GM23248 (cell line): Measurements from ENCODE around the gene USP25. TPM values are rescaled to one million over a fixed set of nuclear protein-coding genes. Genes with fewer than 3 reads are reported as not detected.

ENCODE experiments used
- DNase-seq: peaks from one replicate; pipeline ENCODE4 v3.0.0-alpha.2; 2015
- H2AFZ ChIP-seq: fragments of 200-600 bp; sonication (generic); 2 replicates; pipeline ENCODE4 v1.6.1; 2016; ENCODE audit warnings: antibody characterized with exemption
- H3F3A ChIP-seq: fragments of 200-600 bp; sonication (generic); 2 replicates; pipeline ENCODE4 v1.6.1; 2016; ENCODE audit warnings: mild to moderate bottlenecking, antibody characterized with exemption, mixed run types; ENCODE audit not compliant: insufficient read depth
- H3K27ac ChIP-seq: fragments of 200-600 bp; sonication (generic); 2 replicates; pipeline ENCODE4 v1.5.1; 2016; ENCODE audit warnings: mild to moderate bottlenecking
- H3K27me3 ChIP-seq: fragments of 200-600 bp; sonication (generic); replicated peaks from 2 replicates; pipeline ENCODE4 v1.6.1; 2016; ENCODE audit warnings: mild to moderate bottlenecking; ENCODE audit not compliant: insufficient read depth
- H3K36me3 ChIP-seq: fragments of 200-600 bp; sonication (generic); 2 replicates; pipeline ENCODE4 v1.6.1; 2016; ENCODE audit warnings: low read depth, mild to moderate bottlenecking
- H3K4me1 ChIP-seq: fragments of 200-600 bp; sonication (generic); 2 replicates; pipeline ENCODE4 v1.6.1; 2016; ENCODE audit warnings: mild to moderate bottlenecking; ENCODE audit not compliant: insufficient read depth
- H3K4me2 ChIP-seq: fragments of 200-600 bp; sonication (generic); one replicate; pipeline ENCODE4 v1.6.1; 2016; ENCODE audit warnings: mild to moderate bottlenecking; ENCODE audit not compliant: unreplicated experiment
- H3K4me3 ChIP-seq: fragments of 200-600 bp; sonication (generic); 2 replicates; pipeline ENCODE4 v1.5.1; 2016; ENCODE audit warnings: mild to moderate bottlenecking
- H3K79me2 ChIP-seq: fragments of 200-600 bp; sonication (generic); 2 replicates; pipeline ENCODE4 v1.6.1; 2016; ENCODE audit warnings: mild to moderate bottlenecking; ENCODE audit not compliant: insufficient read depth
- H3K9ac ChIP-seq: fragments of 200-600 bp; sonication (generic); 2 replicates; pipeline ENCODE4 v1.6.1; 2016; ENCODE audit warnings: mild to moderate bottlenecking
- H3K9me2 ChIP-seq: fragments of 200-600 bp; sonication (generic); 2 replicates; pipeline ENCODE4 v1.6.1; 2016; ENCODE audit warnings: mixed run types, mild to moderate bottlenecking, moderate library complexity; ENCODE audit not compliant: insufficient read depth
- H3K9me3 ChIP-seq: fragments of 200-600 bp; sonication (generic); one replicate; pipeline ENCODE4 v1.6.1; 2017; ENCODE audit warnings: low read depth
- H4K20me1 ChIP-seq: fragments of 200-600 bp; sonication (generic); 2 replicates; pipeline ENCODE4 v1.6.0; 2016; ENCODE audit not compliant: insufficient read depth
- EZH2 ChIP-seq: fragments of 200-600 bp; sonication (generic); IDR thresholded peaks from 2 replicates; pipeline ENCODE4 v1.6.1; 2018; ENCODE audit warnings: antibody characterized with exemption, mild to moderate bottlenecking; ENCODE audit not compliant: insufficient read depth, poor library complexity, severe bottlenecking
- EZH2phosphoT487 ChIP-seq: fragments of 200-600 bp; sonication (generic); IDR thresholded peaks from 2 replicates; pipeline ENCODE4 v1.6.1; 2018; ENCODE audit warnings: antibody characterized with exemption, moderate library complexity, mild to moderate bottlenecking, low read depth; ENCODE audit not compliant: insufficient read depth
- WGBS, 2 experiments: methylation state at CpG; one replicate each; pipeline ENCODE4 v1.1.6; 2015 to 2017; ENCODE audit warnings: low lambda C conversion rate in 2 of 2, low coverage in 1 of 2; ENCODE audit errors: missing lambda C conversion rate in 2 of 2; 5-methylcytosine and 5-hydroxymethylcytosine counted together
- in situ Hi-C: fragments of 300-500 bp; cut with MboI; formaldehyde crosslinking; loops from 2 replicates; pipeline ENCODE4 v1.15.0; 2020
- polyA plus RNA-seq: library from polyadenylated mRNA; unstranded; fragments of >200 nt; fragmentation: Nextera tagmentation; extraction: Ambion mirVana; gene quantifications from 2 replicates; pipeline ENCODE4 v1.2.1, GENCODE V29; 2016
- total RNA-seq: library from RNA; depleted of rRNA; stranded (reverse); fragments of >200 nt; shearing (Covaris generic); gene quantifications from 2 replicates; pipeline ENCODE4 v1.2.3, GENCODE V29; 2014

USP25 gene
- total and polyA plus RNA-seq, 2 experiments from 2014 or later = 5.8 to 41.5 TPM

- Histone ChIP-seq H3K36me3 (peaks cover 20% of the 10 kb centered on the region; the same call in 1 of the 2 replicates), H3K27ac (no peak overlapping the region), H3K9me3 (no peaks in the 10 kb centered on the region), H3K9me2 (no peaks in the 10 kb centered on the region), H3F3A (no peaks in the 10 kb centered on the region), H3K79me2 (no peaks in the 10 kb centered on the region), H4K20me1 (no peaks in the 10 kb centered on the region), H2AFZ (no peak overlapping the region), H3K4me3 (no peak overlapping the region), H3K27me3 (no peaks in the 10 kb centered on the region), H3K9ac (no peak overlapping the region), H3K4me1 (no peaks in the 10 kb centered on the region), H3K4me2 (no peak overlapping the region)
- no peak for TF ChIP-seq EZH2phosphoT487
- no peak for TF ChIP-seq EZH2
- in situ Hi-C loops = no loop called here
- 95 to 98% methylated on average over 4 of the region's 4 CpGs for WGBS, 2 experiments
- no peak for DNase-seq
Observed at GRCh38 chr21:15831497-15831896, 101.7 kb downstream of the USP25 start.

GRCh38 chr21:15837645-15838044 lies 107.9 kb downstream of the USP25 start:
- no peak overlapping the region for H2AFZ ChIP-seq
- H3K27me3 ChIP-seq = no peaks in the 10 kb centered on the region
- DNase-seq = peak; percentile 54
- WGBS, 2 experiments = 90 to 94% methylated on average over 4 of the region's 4 CpGs
- H3K27ac ChIP-seq = no peak overlapping the region
- H4K20me1 ChIP-seq = no peaks in the 10 kb centered on the region
- no peaks in the 10 kb centered on the region for H3K79me2 ChIP-seq
- no peak overlapping the region for H3K4me3 ChIP-seq
- no peaks in the 10 kb centered on the region for H3K9me2 ChIP-seq
- in situ Hi-C loops = no loop called here
- no peak for TF ChIP-seq EZH2
- no peak for TF ChIP-seq EZH2phosphoT487
- H3K9me3 ChIP-seq = no peaks in the 10 kb centered on the region
- H3K36me3 ChIP-seq = peaks cover 11% of the 10 kb centered on the region
- peak overlapping the region; percentile 40 for H3K4me2 ChIP-seq
- H3K9ac ChIP-seq = no peak overlapping the region
- peaks cover 14% of the 10 kb centered on the region; the same call in 1 of the 2 replicates for H3F3A ChIP-seq
- H3K4me1 ChIP-seq = peaks cover 37% of the 10 kb centered on the region

GRCh38 chr21:15839026-15839425 lies 109.2 kb downstream of the USP25 start:
- Histone ChIP-seq H4K20me1 (no peaks in the 10 kb centered on the region), H3F3A (peaks cover 14% of the 10 kb centered on the region; the same call in 1 of the 2 replicates), H3K9ac (no peak overlapping the region), H3K4me1 (peaks cover 37% of the 10 kb centered on the region), H3K9me3 (no peaks in the 10 kb centered on the region), H3K4me2 (no peak overlapping the region), H2AFZ (no peak overlapping the region), H3K79me2 (no peaks in the 10 kb centered on the region), H3K9me2 (no peaks in the 10 kb centered on the region), H3K4me3 (no peak overlapping the region), H3K36me3 (peaks cover 6% of the 10 kb centered on the region; the same call in 1 of the 2 replicates), H3K27ac (no peak overlapping the region), H3K27me3 (no peaks in the 10 kb centered on the region)
- TF ChIP-seq EZH2phosphoT487 (no peak), EZH2 (no peak)
- in situ Hi-C loops = no loop called here
- DNase-seq = no peak
- 95 to 100% methylated on average over 2 of the region's 2 CpGs for WGBS, 2 experiments

- Histone ChIP-seq H3K27me3 (no peaks in the 10 kb centered on the region), H3K36me3 (peaks cover 6% of the 10 kb centered on the region; the same call in 1 of the 2 replicates), H3K9me3 (no peaks in the 10 kb centered on the region), H3K4me1 (peaks cover 37% of the 10 kb centered on the region), H3F3A (peaks cover 14% of the 10 kb centered on the region; the same call in 1 of the 2 replicates), H3K27ac (no peak overlapping the region), H3K9me2 (no peaks in the 10 kb centered on the region), H3K4me3 (no peak overlapping the region), H3K4me2 (no peak overlapping the region), H3K79me2 (no peaks in the 10 kb centered on the region), H2AFZ (no peak overlapping the region), H3K9ac (no peak overlapping the region), H4K20me1 (no peaks in the 10 kb centered on the region)
- no peak for TF ChIP-seq EZH2
- TF ChIP-seq EZH2phosphoT487 = no peak
- DNase-seq = peak; percentile 22
- 67 to 81% methylated on average over 2 of the region's 2 CpGs for WGBS, 2 experiments
- in situ Hi-C loops = no loop called here
Observed at GRCh38 chr21:15839601-15840000, 109.8 kb downstream of the USP25 start.

- WGBS, 2 experiments = 95 to 98% methylated on average over 3 of the region's 3 CpGs
- Histone ChIP-seq H3K4me2 (no peak overlapping the region), H3K27ac (no peak overlapping the region), H3K9me2 (no peaks in the 10 kb centered on the region), H3K4me1 (peaks cover 37% of the 10 kb centered on the region), H3K9me3 (no peaks in the 10 kb centered on the region), H4K20me1 (no peaks in the 10 kb centered on the region), H3K36me3 (peaks cover 12% of the 10 kb centered on the region; the same call in 1 of the 2 replicates), H3K27me3 (no peaks in the 10 kb centered on the region), H3K79me2 (no peaks in the 10 kb centered on the region), H2AFZ (no peak overlapping the region), H3K9ac (no peak overlapping the region), H3F3A (peaks cover 18% of the 10 kb centered on the region; the same call in 1 of the 2 replicates), H3K4me3 (no peak overlapping the region)
- no peak for DNase-seq
- in situ Hi-C loops = no loop called here
- TF ChIP-seq EZH2 (no peak), EZH2phosphoT487 (no peak)
Observed at GRCh38 chr21:15840406-15840805, 110.6 kb downstream of the USP25 start.
